SK-N-SH (cell line): ENCODE results near the gene TBL1XR1. TPM values are rescaled to one million over a fixed set of nuclear protein-coding genes. Genes with fewer than 3 reads are reported as not detected.

ENCODE experiments used
- CTCF ChIA-PET: fragments of 300-600, 350-600 bp; formaldehyde crosslinking; extraction: SDS; loops from one replicate; lab custom pipeline; 2021; lab: Yijun Ruan, JAX
- POLR2A ChIA-PET: fragments of 350-600 bp; sonication (Branson Sonifier 250); formaldehyde crosslinking; extraction: SDS; loops from one replicate; lab custom pipeline; 2020; ENCODE audit warnings: antibody characterized with exemption, inconsistent platforms; lab: Yijun Ruan, JAX
- DNase-seq: peaks from one replicate; pipeline ENCODE4 v3.0.0; 2012
- H2AFZ ChIP-seq: fragments of 200-600 bp; sonication (generic); 2 replicates; pipeline ENCODE4 v1.8.1; 2016; ENCODE audit warnings: antibody characterized with exemption, mild to moderate bottlenecking, low read depth
- H3F3A ChIP-seq: fragments of 200-600 bp; sonication (generic); replicated peaks from 2 replicates; pipeline ENCODE3; 2016; ENCODE audit warnings: antibody characterized with exemption, mild to moderate bottlenecking; ENCODE audit not compliant: insufficient read depth
- H3K27ac ChIP-seq, 2 experiments: fragments of 200-500 bp in 1 of 2; fragments of 200-600 bp in 1 of 2; sonication (Bioruptor generic) in 1 of 2; sonication (generic), shearing (Covaris generic) in 1 of 2; 2 replicates each; pipeline versions ENCODE4 v1.5.1 to v1.6.1; 2014 to 2016; ENCODE audit warnings: low read depth in 2 of 2, inconsistent platforms in 1 of 2, low read length in 1 of 2, mild to moderate bottlenecking in 1 of 2, mixed read lengths in 1 of 2
- H3K27me3 ChIP-seq: fragments of 200-600 bp; sonication (generic), shearing (Covaris generic); 2 replicates; pipeline ENCODE4 v1.6.1; 2016; ENCODE audit warnings: mixed run types; ENCODE audit not compliant: insufficient read depth
- H3K36me3 ChIP-seq, 2 experiments: fragments of 200-500 bp in 1 of 2; fragments of 200-600 bp in 1 of 2; sonication (Bioruptor generic) in 1 of 2; sonication (generic) in 1 of 2; replicated peaks in 1 of 2; 2 replicates each; pipeline versions ENCODE3 to v1.5.1; 2014 to 2016; ENCODE audit warnings: low read length in 1 of 2, mild to moderate bottlenecking in 1 of 2; ENCODE audit not compliant: insufficient read depth in 2 of 2, control insufficient read depth in 1 of 2
- H3K4me1 ChIP-seq, 2 experiments: fragments of 200-500 bp in 1 of 2; fragments of 200-600 bp in 1 of 2; sonication (Bioruptor generic) in 1 of 2; sonication (generic), shearing (Covaris generic) in 1 of 2; 2 replicates each; pipeline versions ENCODE4 v1.5.1 to v1.6.1; 2014 to 2016; ENCODE audit warnings: low read depth in 1 of 2, low read length in 1 of 2, mixed run types in 1 of 2; ENCODE audit not compliant: insufficient read depth in 2 of 2, control insufficient read depth in 1 of 2
- H3K4me2 ChIP-seq: fragments of 200-600 bp; sonication (generic), shearing (Covaris generic); 2 replicates; pipeline ENCODE4 v1.6.1; 2017; ENCODE audit warnings: mixed run types
- H3K4me3 ChIP-seq, 2 experiments: fragments of 200-500 bp in 1 of 2; fragments of 200-600 bp in 1 of 2; sonication (Bioruptor generic) in 1 of 2; sonication (generic), shearing (Covaris generic) in 1 of 2; 2 replicates each; pipeline versions ENCODE4 v1.5.1 to v1.8.1; 2014 to 2016; ENCODE audit warnings: low read depth in 2 of 2, inconsistent platforms in 1 of 2, low read length in 1 of 2, mild to moderate bottlenecking in 1 of 2, mixed read lengths in 1 of 2, moderate library complexity in 1 of 2
- H3K79me2 ChIP-seq: fragments of 200-600 bp; sonication (generic); 2 replicates; pipeline ENCODE4 v1.8.1; 2017; ENCODE audit warnings: mild to moderate bottlenecking; ENCODE audit not compliant: insufficient read depth
- H3K9ac ChIP-seq: fragments of 200-600 bp; sonication (generic); 2 replicates; pipeline ENCODE4 v1.6.1; 2017; ENCODE audit warnings: mixed run types
- H3K9me2 ChIP-seq: fragments of 200-600 bp; sonication (generic); 2 replicates; pipeline ENCODE4 v1.6.1; 2017; ENCODE audit warnings: mixed run types
- H3K9me3 ChIP-seq: fragments of 200-600 bp; sonication (generic); 2 replicates; pipeline ENCODE4 v1.6.1; 2017; ENCODE audit warnings: mixed run types, mild to moderate bottlenecking, moderate library complexity
- H4K20me1 ChIP-seq: fragments of 200-600 bp; sonication (generic); 2 replicates; pipeline ENCODE4 v1.6.1; 2017; ENCODE audit warnings: mild to moderate bottlenecking, mixed run types; ENCODE audit not compliant: insufficient read depth
- CTCF ChIP-seq: fragments of 200-600 bp; sonication (generic); IDR thresholded peaks from 2 replicates; pipeline ENCODE4 v1.6.1; 2017; ENCODE audit warnings: antibody characterized with exemption, mild to moderate bottlenecking, moderate library complexity
- EP300 ChIP-seq, 2 experiments: IDR thresholded peaks; 2 replicates each; pipeline versions ENCODE4 v1.4.0 to v1.6.1; 2012; ENCODE audit warnings: borderline replicate concordance in 1 of 2, low read depth in 1 of 2, low read length in 1 of 2
- EZH2phosphoT487 ChIP-seq: fragments of 200-600 bp; sonication (generic); IDR thresholded peaks from 2 replicates; pipeline ENCODE4 v1.6.1; 2017; ENCODE audit warnings: low read depth, mixed run types, mild to moderate bottlenecking, antibody characterized with exemption, moderate library complexity, borderline replicate concordance
- FOSL2 ChIP-seq: IDR thresholded peaks from 2 replicates; pipeline ENCODE4 v1.4.0; 2012; ENCODE audit warnings: low read depth, mild to moderate bottlenecking, moderate library complexity, borderline replicate concordance
- FOXJ3 ChIP-seq: sonication (generic); formaldehyde crosslinking; IDR thresholded peaks from 2 replicates; pipeline ENCODE4 v1.5.1; 2020; ENCODE audit warnings: mild to moderate bottlenecking, missing genetic modification reagents
- IRF3 ChIP-seq: fragments of 150-350 bp; IDR thresholded peaks from 2 replicates; pipeline ENCODE4 v1.6.1; 2016; ENCODE audit warnings: mild to moderate bottlenecking, low read depth, low read length
- MEF2A ChIP-seq: IDR thresholded peaks from 2 replicates; pipeline ENCODE4 v1.4.0; 2012; ENCODE audit warnings: low read depth, borderline replicate concordance
- PBX3 ChIP-seq: IDR thresholded peaks from 2 replicates; pipeline ENCODE4; 2012
- RAD21 ChIP-seq: IDR thresholded peaks from 2 replicates; pipeline ENCODE4 v1.6.1; 2012; ENCODE audit warnings: mild to moderate bottlenecking, low read length
- RCOR1 ChIP-seq: fragments of 150-350 bp; IDR thresholded peaks from 2 replicates; pipeline ENCODE4 v1.6.1; 2017; ENCODE audit warnings: antibody characterized with exemption, low read length
- RFX5 ChIP-seq: IDR thresholded peaks from 2 replicates; pipeline ENCODE4 v1.6.1; 2012; ENCODE audit warnings: mild to moderate bottlenecking, improper control_type of control experiment, low read length
- TAF1 ChIP-seq: IDR thresholded peaks from 2 replicates; pipeline ENCODE4 v1.6.1; 2012; ENCODE audit warnings: low read depth, mild to moderate bottlenecking, low read length, moderate library complexity, borderline replicate concordance
- TEAD4 ChIP-seq: IDR thresholded peaks from 2 replicates; pipeline ENCODE4 v1.4.0; 2012; ENCODE audit warnings: mild to moderate bottlenecking, borderline replicate concordance; ENCODE audit not compliant: insufficient read depth
- USF1 ChIP-seq: IDR thresholded peaks from 2 replicates; pipeline ENCODE4 v1.4.0; 2012; ENCODE audit warnings: low read depth, borderline replicate concordance
- USF2 ChIP-seq: fragments of 150-350 bp; IDR thresholded peaks from 2 replicates; pipeline ENCODE4 v1.6.1; 2017; ENCODE audit warnings: antibody characterized with exemption, low read length, low read depth, borderline replicate concordance
- WGBS: methylation state at CpG from one replicate; pipeline ENCODE4 v1.1.6; 2017; ENCODE audit warnings: low lambda C conversion rate; 5-methylcytosine and 5-hydroxymethylcytosine counted together
- polyA plus RNA-seq, 3 experiments: library from polyadenylated mRNA; depleted of rRNA; stranded (reverse); fragments of >200 nt; gene quantifications; 2 replicates each; pipeline ENCODE4 v1.2.3, GENCODE V29; 2012

Gene TBL1XR1
- polyA plus RNA-seq, 1 of the 3 experiments (the other 2 are of a cell fraction) = 20.9 TPM

- H3K4me1 ChIP-seq = peaks cover 3 to 36% of the 10 kb centered on the region in 2 experiments
- no peak overlapping the region for H3K4me3 ChIP-seq
- POLR2A ChIA-PET = no interaction called here
- peaks cover 8% of the 10 kb centered on the region; the same call in 1 of the 2 replicates for H4K20me1 ChIP-seq
- no peak overlapping the region for H3K9ac ChIP-seq
- no peak overlapping the region for H2AFZ ChIP-seq
- no peak for DNase-seq
- H3K9me3 ChIP-seq = no peaks in the 10 kb centered on the region
- 93% methylated on average over 4 of the region's 4 CpGs for WGBS
- CTCF ChIA-PET = interaction anchor here (1.0 kb wide), 1 partner anchor 42 kb away, joined by 3 read pairs; no protein-coding TSS in a partner anchor
- TF ChIP-seq RAD21 (no peak), PBX3 (no peak), MEF2A (no peak), TAF1 (no peak), EZH2phosphoT487 (no peak), TEAD4 (no peak)
- no peak overlapping the region for H3K4me2 ChIP-seq
- peaks cover 10 to 21% of the 10 kb centered on the region in 2 experiments for H3K36me3 ChIP-seq
- no peaks in the 10 kb centered on the region for H3K9me2 ChIP-seq
- peaks cover 54% of the 10 kb centered on the region for H3K79me2 ChIP-seq
- no peaks in the 10 kb centered on the region for H3F3A ChIP-seq
- H3K27ac ChIP-seq = no peak overlapping the region
- H3K27me3 ChIP-seq = no peaks in the 10 kb centered on the region
These were observed 139.5 kb downstream of the TBL1XR1 start for GRCh38 chr3:177057768-177058167.

- Histone ChIP-seq H3K4me1 (peaks cover 3 to 32% of the 10 kb centered on the region in 2 experiments), H3K4me2 (no peak overlapping the region), H3K27me3 (no peaks in the 10 kb centered on the region), H3K36me3 (peaks cover 12 to 22% of the 10 kb centered on the region in 2 experiments), H3K4me3 (no peak overlapping the region), H3K9me2 (no peaks in the 10 kb centered on the region), H3K9me3 (no peaks in the 10 kb centered on the region), H3K9ac (no peak overlapping the region), H3F3A (no peaks in the 10 kb centered on the region), H3K79me2 (peaks cover 48% of the 10 kb centered on the region), H4K20me1 (peaks cover 4% of the 10 kb centered on the region; the same call in 1 of the 2 replicates), H3K27ac (no peak overlapping the region; a peak in 1 of 4 replicates), H2AFZ (no peak overlapping the region)
- no peak for DNase-seq
- ChIA-PET CTCF (interaction anchor here (1.3 kb wide), 1 partner anchor 29 kb away, joined by 3 read pairs; no protein-coding TSS in a partner anchor), POLR2A (no interaction called here)
- 96% methylated on average over 3 of the region's 3 CpGs for WGBS
- TF ChIP-seq FOXJ3 (CRISPR knock-in tag) = no peak
- TF ChIP-seq TAF1 = no peak
- TF ChIP-seq USF2 = no peak
- no peak for TF ChIP-seq RCOR1
- no peak for TF ChIP-seq USF1
- no peak for TF ChIP-seq FOSL2
- no peak for TF ChIP-seq IRF3
- no peak for TF ChIP-seq MEF2A
- no peak for TF ChIP-seq RFX5
- no peak for TF ChIP-seq EP300 (IDR thresholded peaks at IDR 0.05; ENCODE audit: borderline replicate concordance in 1 of 2, low read depth in 1 of 2, low read length in 1 of 2)
- TF ChIP-seq CTCF = no peak
- no peak for TF ChIP-seq RAD21
- TF ChIP-seq PBX3 = no peak
These were observed 140.4 kb downstream of the TBL1XR1 start for GRCh38 chr3:177056927-177057326.
